ENCODE measurements around the gene NPLOC4.
A peak's percentile ranks its signal among the peaks of the same experiment; 100 is the strongest.
"Not testable (repeated sequence)": the region's sequence is repeated elsewhere in the genome, so short reads cannot be mapped to it uniquely, and the experiment has no call there.

Gene NPLOC4

GRCh38 chr17:81532490-81533287, 104.2 kb downstream of the NPLOC4 start:
- in situ Hi-C loops (cut with HindIII; ENCODE audit: low pct_unique_long_range_greater_than_20kb, low sequenced_read_pairs), result no loop called here
- DNase-seq (ENCODE audit: low read depth in 1 of 2, low spot score in 1 of 2), result no peak
- TF ChIP-seq JUND (IDR thresholded peaks at IDR 0.05; ENCODE audit: low read depth), result no peak

GRCh38 chr17:81531998-81532404, 104.9 kb downstream of the NPLOC4 start:
- in situ Hi-C loops (cut with HindIII; ENCODE audit: low pct_unique_long_range_greater_than_20kb, low sequenced_read_pairs); DNase-seq (ENCODE audit: low read depth in 1 of 2, low spot score in 1 of 2): not testable (repeated sequence)

GRCh38 chr17:81531013-81531412, 105.9 kb downstream of the NPLOC4 start:
- DNase-seq (ENCODE audit: low read depth in 1 of 2, low spot score in 1 of 2); in situ Hi-C loops (cut with HindIII; ENCODE audit: low pct_unique_long_range_greater_than_20kb, low sequenced_read_pairs): not testable (repeated sequence)

- in situ Hi-C loops (cut with HindIII; ENCODE audit: low pct_unique_long_range_greater_than_20kb, low sequenced_read_pairs), result no loop called here
Observed at GRCh38 chr17:81529437-81529803, 107.5 kb downstream of the NPLOC4 start.

GRCh38 chr17:81528651-81529436, 108.1 kb downstream of the NPLOC4 start:
- in situ Hi-C loops (cut with HindIII; ENCODE audit: low pct_unique_long_range_greater_than_20kb, low sequenced_read_pairs), result no loop called here
- peak; percentile 50 to 71 for DNase-seq (ENCODE audit: low read depth in 1 of 2, low spot score in 1 of 2)
- no peak for TF ChIP-seq JUND (IDR thresholded peaks at IDR 0.05; ENCODE audit: low read depth)

More at GRCh38 chr17:81529437-81529803, 107.5 kb downstream of the NPLOC4 start:
- no peak for DNase-seq (ENCODE audit: low read depth in 1 of 2, low spot score in 1 of 2)
- no peak for TF ChIP-seq JUND (IDR thresholded peaks at IDR 0.05; ENCODE audit: low read depth)

GRCh38 chr17:81528384-81528650, 108.6 kb downstream of the NPLOC4 start:
- in situ Hi-C loops (cut with HindIII; ENCODE audit: low pct_unique_long_range_greater_than_20kb, low sequenced_read_pairs), result no loop called here
- no peak for DNase-seq (ENCODE audit: low read depth in 1 of 2, low spot score in 1 of 2)
- no peak for TF ChIP-seq JUND (IDR thresholded peaks at IDR 0.05; ENCODE audit: low read depth)

GRCh38 chr17:81527591-81528383, 109.1 kb downstream of the NPLOC4 start, which contains the start of gene FSCN2:
Gene FSCN2, plus strand, starts transcription at chr17:81528377. Its CDS starts 155 bp downstream, at chr17:81528532.
- in situ Hi-C loops (cut with HindIII; ENCODE audit: low pct_unique_long_range_greater_than_20kb, low sequenced_read_pairs), result no loop called here
- TF ChIP-seq JUND (IDR thresholded peaks at IDR 0.05; ENCODE audit: low read depth), result no peak
- DNase-seq (ENCODE audit: low read depth in 1 of 2, low spot score in 1 of 2), result no peak

- no peak for DNase-seq (ENCODE audit: low read depth in 1 of 2, low spot score in 1 of 2)
- TF ChIP-seq JUND (IDR thresholded peaks at IDR 0.05; ENCODE audit: low read depth), result no peak
- in situ Hi-C loops (cut with HindIII; ENCODE audit: low pct_unique_long_range_greater_than_20kb, low sequenced_read_pairs), result no loop called here
Observed at GRCh38 chr17:81526662-81527571, 110.0 kb downstream of the NPLOC4 start.

- in situ Hi-C loops (cut with HindIII; ENCODE audit: low pct_unique_long_range_greater_than_20kb, low sequenced_read_pairs), result no loop called here
- no peak for TF ChIP-seq JUND (IDR thresholded peaks at IDR 0.05; ENCODE audit: low read depth)
- no peak for DNase-seq (ENCODE audit: low read depth in 1 of 2, low spot score in 1 of 2)
Observed at GRCh38 chr17:81524865-81525159, 112.1 kb downstream of the NPLOC4 start.

- no peak for TF ChIP-seq JUND (IDR thresholded peaks at IDR 0.05; ENCODE audit: low read depth)
- DNase-seq (ENCODE audit: low read depth in 1 of 2, low spot score in 1 of 2), result no peak
- in situ Hi-C loops (cut with HindIII; ENCODE audit: low pct_unique_long_range_greater_than_20kb, low sequenced_read_pairs), result no loop called here
Observed at GRCh38 chr17:81524039-81524864, 112.7 kb downstream of the NPLOC4 start.

- TF ChIP-seq JUND (IDR thresholded peaks at IDR 0.05; ENCODE audit: low read depth), result no peak
- in situ Hi-C loops (cut with HindIII; ENCODE audit: low pct_unique_long_range_greater_than_20kb, low sequenced_read_pairs), result no loop called here
- no peak for DNase-seq (ENCODE audit: low read depth in 1 of 2, low spot score in 1 of 2)
Observed at GRCh38 chr17:81523402-81524038, 113.4 kb downstream of the NPLOC4 start.
